Transverse colon (tissue), 4 donors: ENCODE measurements around the gene CS. TPM values are rescaled to one million over a fixed set of nuclear protein-coding genes. Genes with fewer than 3 reads are reported as not detected.

ENCODE experiments used
- DNase-seq: peaks from one replicate; pipeline ENCODE4 v3.0.0-alpha.2; 2019
- H3K27ac ChIP-seq, 4 donors: fragments of 200-600 bp; sonication (generic); 2 replicates each; pipeline ENCODE4 v1.5.1; 2016 to 2018; ENCODE audit warnings: inconsistent platforms in 4 of 4
- H3K27me3 ChIP-seq: fragments of 200-600 bp; sonication (generic); 2 replicates; pipeline ENCODE4 v1.5.1; 2017; ENCODE audit warnings: inconsistent platforms
- H3K36me3 ChIP-seq, 4 donors: fragments of 200-600 bp; sonication (generic); 2 replicates each; pipeline ENCODE4 v1.5.1; 2017 to 2019; ENCODE audit warnings: inconsistent platforms in 4 of 4
- H3K4me1 ChIP-seq, 4 donors: fragments of 200-600 bp; sonication (generic); 2 replicates each; pipeline ENCODE4 v1.5.1; 2017 to 2020; ENCODE audit warnings: inconsistent platforms in 4 of 4
- H3K4me3 ChIP-seq, 4 donors: fragments of 200-600 bp; sonication (generic); 1 replicate in 1 of 4; 2 replicates in 3 of 4; pipeline versions ENCODE4 v1.5.1 to v1.6.1; 2017 to 2019; ENCODE audit warnings: inconsistent platforms in 4 of 4
- H3K9me3 ChIP-seq, 2 donors: fragments of 200-600 bp; sonication (generic); 2 replicates each; pipeline ENCODE4 v1.5.1; 2017 to 2019; ENCODE audit warnings: inconsistent platforms in 2 of 2
- EP300 ChIP-seq: sonication (generic); formaldehyde crosslinking; IDR thresholded peaks from one replicate; pipeline ENCODE4 v1.6.1; 2017; ENCODE audit warnings: antibody characterized with exemption, low read depth
- POLR2A ChIP-seq: fragments of 450-650 bp; IDR thresholded peaks from one replicate; pipeline ENCODE4 v1.6.1; 2016; ENCODE audit warnings: antibody characterized with exemption, mild to moderate bottlenecking, moderate library complexity
- POLR2AphosphoS5 ChIP-seq, 3 donors: sonication (generic); formaldehyde crosslinking; IDR thresholded peaks; one replicate each; pipeline ENCODE4 v1.6.1; 2016; ENCODE audit warnings: antibody characterized with exemption in 3 of 3
- WGBS, 2 donors: methylation state at CpG; one replicate each; pipeline ENCODE4 v1.1.5; 2018; ENCODE audit warnings: low coverage in 1 of 2; 5-methylcytosine and 5-hydroxymethylcytosine counted together
- in situ Hi-C, 4 donors: fragments of 200-750 bp; cut with MboI; loops; one replicate each; pipeline versions ENCODE4 v1.15.0 to v1.15.1; 2017; ENCODE audit warnings: low sequenced_read_pairs in 3 of 4, low pct_ligation_motif_present in 1 of 4, low pct_unique_long_range_greater_than_20kb in 1 of 4
- intact Hi-C: fragments of 100-400 bp; cut with DNase I; formaldehyde crosslinking; loops from one replicate; pipeline ENCODE4 v1.15.1; 2023; ENCODE audit warnings: low total_unique reads
- total RNA-seq, 4 donors: library from RNA; depleted of rRNA; stranded (reverse); fragments of >200 nt; gene quantifications; one replicate each; pipeline ENCODE4 v1.1.0, GENCODE V29; 2016
- TF ChIP-seq, protein P1 (sequence below), 5 experiments: fragments of 200-600 bp in 3 of 5; fragments of 450-650 bp in 2 of 5; sonication (generic) in 3 of 5; IDR thresholded peaks; 1 replicate in 2 of 5; 2 replicates in 3 of 5; pipeline ENCODE4 v1.5.1; 2016 to 2017; ENCODE audit warnings: antibody characterized with exemption in 5 of 5, inconsistent platforms in 3 of 5, mild to moderate bottlenecking in 2 of 5, moderate library complexity in 1 of 5

The CS gene
- total RNA-seq, 4 donors from 2014 or later, result 92.4 to 297 (median 213) TPM

DNA sequence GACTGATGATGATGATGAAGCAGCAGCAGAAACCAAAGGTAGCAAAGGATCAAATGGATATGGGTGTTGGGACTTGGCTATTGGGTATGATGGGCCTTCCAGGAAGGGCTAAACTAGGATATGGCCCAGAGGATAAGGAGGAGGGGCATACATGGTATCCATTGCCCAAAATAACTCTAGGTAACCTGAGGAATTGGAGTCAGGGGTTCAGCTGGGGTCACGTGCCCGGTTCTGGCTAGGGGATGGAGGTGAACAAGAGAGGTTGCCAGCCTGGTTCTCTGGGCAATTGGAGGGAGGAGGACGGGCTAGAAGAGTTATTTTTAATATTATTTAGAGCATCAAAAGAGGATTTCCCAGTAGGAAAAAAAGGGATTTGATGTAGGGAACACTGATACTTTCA is 39.2 kb downstream of the CS start:
- H3K9me3 ChIP-seq, result no peaks in the 10 kb centered on the region
- TF ChIP-seq, protein P1, sequence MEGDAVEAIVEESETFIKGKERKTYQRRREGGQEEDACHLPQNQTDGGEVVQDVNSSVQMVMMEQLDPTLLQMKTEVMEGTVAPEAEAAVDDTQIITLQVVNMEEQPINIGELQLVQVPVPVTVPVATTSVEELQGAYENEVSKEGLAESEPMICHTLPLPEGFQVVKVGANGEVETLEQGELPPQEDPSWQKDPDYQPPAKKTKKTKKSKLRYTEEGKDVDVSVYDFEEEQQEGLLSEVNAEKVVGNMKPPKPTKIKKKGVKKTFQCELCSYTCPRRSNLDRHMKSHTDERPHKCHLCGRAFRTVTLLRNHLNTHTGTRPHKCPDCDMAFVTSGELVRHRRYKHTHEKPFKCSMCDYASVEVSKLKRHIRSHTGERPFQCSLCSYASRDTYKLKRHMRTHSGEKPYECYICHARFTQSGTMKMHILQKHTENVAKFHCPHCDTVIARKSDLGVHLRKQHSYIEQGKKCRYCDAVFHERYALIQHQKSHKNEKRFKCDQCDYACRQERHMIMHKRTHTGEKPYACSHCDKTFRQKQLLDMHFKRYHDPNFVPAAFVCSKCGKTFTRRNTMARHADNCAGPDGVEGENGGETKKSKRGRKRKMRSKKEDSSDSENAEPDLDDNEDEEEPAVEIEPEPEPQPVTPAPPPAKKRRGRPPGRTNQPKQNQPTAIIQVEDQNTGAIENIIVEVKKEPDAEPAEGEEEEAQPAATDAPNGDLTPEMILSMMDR (IDR thresholded peaks at IDR 0.05), result no peak
- TF ChIP-seq POLR2A, result no peak
- H3K27me3 ChIP-seq, result no peaks in the 10 kb centered on the region
- no peak overlapping the region for H3K4me3 ChIP-seq
- DNase-seq, result no peak
- peaks cover 16 to 25% (median 23%) of the 10 kb centered on the region in 4 donors for H3K4me1 ChIP-seq
- H3K27ac ChIP-seq, result no peak overlapping the region
- no peaks in the 10 kb centered on the region for H3K36me3 ChIP-seq
- WGBS, 2 donors, result 67 to 91% methylated on average over 1 to 3 of the region's 3 CpGs
- in situ Hi-C loops, result no loop called here
- intact Hi-C loops, result no loop called here

DNA sequence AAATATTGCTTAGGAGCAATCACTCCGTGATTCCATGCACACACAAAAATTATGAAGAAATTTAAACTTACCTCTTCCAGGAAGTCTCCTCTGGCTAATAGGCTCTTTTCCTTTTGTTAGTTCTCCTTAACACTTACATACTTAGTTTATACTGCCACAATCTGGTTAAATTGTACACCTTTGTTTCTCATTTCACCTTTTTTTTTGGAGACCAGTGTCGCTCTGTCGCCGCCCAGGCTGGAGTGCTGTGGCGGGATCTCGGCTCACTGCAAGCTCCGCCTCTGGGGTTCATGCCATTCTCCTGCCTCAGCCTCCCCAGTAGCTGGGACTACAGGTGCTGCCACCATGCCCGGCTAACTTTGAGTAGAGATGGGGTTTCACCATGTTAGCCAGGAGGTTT is 39.8 kb downstream of the CS start:
- WGBS, 2 donors, result 69 to 95% methylated on average over 1 to 8 of the region's 8 CpGs
- in situ Hi-C loops, result no loop called here
- intact Hi-C loops, result no loop called here

DNA sequence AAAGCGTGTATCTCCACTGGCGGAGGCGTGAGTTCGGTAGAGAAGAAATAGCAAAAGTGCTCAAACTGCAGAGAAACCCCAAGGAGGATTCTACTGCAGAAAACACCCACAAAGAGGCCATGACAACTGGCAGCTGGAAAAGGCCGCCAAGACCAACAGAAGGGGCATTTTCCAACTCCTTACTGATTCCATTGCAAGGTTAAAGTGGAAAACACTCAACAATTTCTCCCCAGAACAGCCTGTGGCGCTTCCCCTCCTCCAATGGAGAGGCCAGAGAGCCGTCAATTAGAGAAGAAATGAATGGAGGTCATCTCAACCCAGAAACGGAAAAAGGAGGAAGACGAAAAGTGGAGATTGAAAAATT is 41.3 kb downstream of the CS start:
- Histone ChIP-seq H3K36me3 (peaks cover 0 to 21% (median 6%) of the 10 kb centered on the region in 4 donors), H3K27ac (peak overlapping the region; percentile 87 to 93 (median 90)), H3K27me3 (no peaks in the 10 kb centered on the region), H3K9me3 (no peaks in the 10 kb centered on the region), H3K4me3 (peak overlapping the region; percentile 31 to 83 (median 70)), H3K4me1 (peaks cover 16 to 23% (median 22%) of the 10 kb centered on the region in 4 donors)
- no peak for DNase-seq
- in situ Hi-C loops (no loop called here), intact Hi-C loops (no loop called here)
- TF ChIP-seq, protein P1 (IDR thresholded peaks at IDR 0.05), result no peak
- TF ChIP-seq POLR2A, result no peak
- TF ChIP-seq EP300, result no peak
- TF ChIP-seq POLR2AphosphoS5 (IDR thresholded peaks at IDR 0.05), result no peak
- 11 to 14% methylated on average over 6 to 9 of the region's 9 CpGs for WGBS, 2 donors

More for the DNA sequence above, 39.8 kb downstream of the CS start:
- H3K4me3 ChIP-seq, result no peak overlapping the region
- H3K9me3 ChIP-seq, result no peaks in the 10 kb centered on the region
- no peak overlapping the region for H3K27ac ChIP-seq
- H3K27me3 ChIP-seq, result no peaks in the 10 kb centered on the region
- no peak for DNase-seq
- no peak for TF ChIP-seq POLR2AphosphoS5 (IDR thresholded peaks at IDR 0.05)
- no peak for TF ChIP-seq POLR2A
- TF ChIP-seq, protein P1 (IDR thresholded peaks at IDR 0.05), result no peak
- TF ChIP-seq EP300, result no peak
- peaks cover 16 to 23% (median 22%) of the 10 kb centered on the region in 4 donors for H3K4me1 ChIP-seq
- H3K36me3 ChIP-seq, result peaks cover 0 to 5% (median 0%) of the 10 kb centered on the region in 4 donors

DNA sequence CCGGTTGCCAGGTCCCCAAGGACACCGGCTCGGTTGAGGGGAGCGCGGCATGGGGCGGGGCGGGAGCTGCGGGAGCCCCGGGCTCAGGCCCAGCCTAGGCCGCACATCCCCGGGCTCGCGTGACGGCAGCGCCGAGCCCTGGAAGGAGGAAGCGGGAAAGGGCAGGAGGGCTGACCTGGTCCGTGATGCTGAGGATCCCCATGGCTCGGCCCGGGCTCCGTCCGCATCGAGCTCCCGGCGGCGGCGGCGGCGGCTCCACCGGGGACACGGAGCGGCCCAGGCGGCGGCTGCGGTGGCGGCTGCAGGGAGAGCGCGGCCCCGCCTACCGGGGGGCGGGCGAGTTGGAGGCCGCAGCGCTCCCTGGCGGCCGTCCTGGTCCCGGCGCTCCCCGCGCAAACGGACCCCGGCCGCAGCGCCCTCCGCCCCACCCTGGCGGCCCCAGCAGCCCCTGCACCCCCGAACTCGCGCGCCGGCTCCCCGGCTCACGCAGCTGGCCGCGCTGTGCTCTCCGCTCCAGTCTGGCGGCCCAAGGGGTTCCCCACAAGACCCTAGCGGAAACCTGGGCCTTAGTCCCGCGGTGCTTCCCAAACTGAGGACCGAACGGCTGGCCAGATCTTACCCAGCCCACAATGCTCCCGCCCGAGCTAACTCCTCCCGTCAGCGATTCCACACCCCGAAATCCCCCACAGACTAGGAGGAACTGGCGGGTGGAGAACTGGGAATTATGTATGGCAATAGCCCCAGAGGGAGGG is 41.9 kb downstream of the CS start, which contains the start of gene ANKRD52:
TSS of gene ANKRD52 (minus strand) at position 317 of the 752 bp plus-strand sequence. CDS start at position 202, 115 bp downstream.
- in situ Hi-C loops, result no loop called here
- Histone ChIP-seq H3K4me3 (peak within 1 kb of the TSS; percentile 66 to 83 (median 72)), H3K27me3 (no peaks in the 10 kb centered on the region), H3K4me1 (peaks cover 16 to 23% (median 22%) of the 10 kb centered on the region in 4 donors), H3K36me3 (peaks cover 0 to 27% (median 9%) of the 10 kb centered on the region in 4 donors), H3K9me3 (no peaks in the 10 kb centered on the region), H3K27ac (peak within 1 kb of the TSS; percentile 87 to 93 (median 90))
- DNase-seq, result peak; percentile 81
- TF ChIP-seq POLR2AphosphoS5 (IDR thresholded peaks at IDR 0.05), result peak in 2 of 3 donors; percentile 15 to 41
- no peak for TF ChIP-seq POLR2A
- TF ChIP-seq, protein P1 (IDR thresholded peaks at IDR 0.05), result peak; percentile 36 to 80 (median 64)
- intact Hi-C loops, result no loop called here
- 1% methylated on average over 46 of the region's 78 CpGs; no CpG with 5 or more reads in 1 of the 2 donors for WGBS, 2 donors
